A673 (cell line): ENCODE data around the gene ANLN. TPM values are rescaled to one million over a fixed set of nuclear protein-coding genes. Genes with fewer than 3 reads are reported as not detected.

ENCODE experiments used
- BruUV-seq: library from RNA; stranded (reverse); fragments of 400-500 nt; replicated peaks from 2 replicates; lab custom pipeline; 2021; lab: Mats Ljungman, UMichigan
- CTCF ChIA-PET: fragments of 300-600 bp; sonication (Branson Sonifier 250); formaldehyde crosslinking; loops from one replicate; lab custom pipeline; 2022; ENCODE audit warnings: antibody characterized with exemption; lab: Charles Lee
- POLR2A ChIA-PET: fragments of 300-600 bp; sonication (Branson Sonifier 250); formaldehyde crosslinking; loops from one replicate; lab custom pipeline; 2022; ENCODE audit warnings: antibody characterized with exemption; ENCODE audit not compliant: low non-redundant PET; lab: Charles Lee
- DNase-seq: peaks from one replicate; pipeline ENCODE4 v3.0.0-alpha.2; 2015; ENCODE audit warnings: low spot score
- H3K27ac ChIP-seq: fragments of 200-600 bp; sonication (generic); 2 replicates; pipeline ENCODE4 v1.5.1; 2016; ENCODE audit warnings: mixed run types, low read depth, mild to moderate bottlenecking, mixed read lengths, antibody characterized with exemption, low read length; ENCODE audit not compliant: poor library complexity, severe bottlenecking
- H3K27me3 ChIP-seq: fragments of 200-600 bp; sonication (generic); replicated peaks from 2 replicates; pipeline ENCODE4 v1.6.1; 2017; ENCODE audit warnings: mixed run types, low read depth, mild to moderate bottlenecking, mixed read lengths, antibody characterized with exemption, low read length; ENCODE audit not compliant: insufficient read depth, poor library complexity
- H3K36me3 ChIP-seq: fragments of 200-600 bp; sonication (generic); 2 replicates; pipeline ENCODE4 v1.6.1; 2016; ENCODE audit warnings: mixed run types, mild to moderate bottlenecking, mixed read lengths, antibody characterized with exemption, low read length; ENCODE audit not compliant: insufficient read depth, poor library complexity, severe bottlenecking
- H3K4me1 ChIP-seq: fragments of 200-600 bp; sonication (generic); 2 replicates; pipeline ENCODE4 v1.6.1; 2017; ENCODE audit warnings: mixed run types, mild to moderate bottlenecking, mixed read lengths, antibody characterized with exemption, low read length; ENCODE audit not compliant: insufficient read depth, poor library complexity, severe bottlenecking
- H3K4me3 ChIP-seq: fragments of 200-600 bp; sonication (generic); 2 replicates; pipeline ENCODE4 v1.5.1; 2016; ENCODE audit warnings: low read depth, mixed run types, mild to moderate bottlenecking, mixed read lengths, low read length; ENCODE audit not compliant: poor library complexity, severe bottlenecking
- H3K9me3 ChIP-seq: fragments of 200-600 bp; sonication (generic); 2 replicates; pipeline ENCODE4 v1.6.1; 2016; ENCODE audit warnings: mixed run types, low read depth, mild to moderate bottlenecking, mixed read lengths, antibody characterized with exemption, low read length; ENCODE audit not compliant: poor library complexity, severe bottlenecking
- EZH2 ChIP-seq: fragments of 200-600 bp; sonication (generic); IDR thresholded peaks from 2 replicates; pipeline ENCODE4 v1.6.1; 2017; ENCODE audit warnings: borderline replicate concordance, low read depth, mild to moderate bottlenecking, mixed read lengths, antibody characterized with exemption, low read length; ENCODE audit not compliant: poor library complexity, severe bottlenecking
- intact Hi-C: fragments of 100-400 bp; cut with micrococcal nuclease; formaldehyde crosslinking; loops from one replicate; pipeline ENCODE4 v1.10.0; 2022; ENCODE audit not compliant: unreplicated experiment
- total RNA-seq: library from RNA; stranded (reverse); gene quantifications from 2 replicates; pipeline ENCODE4 v1.2.3, GENCODE V29; 2021
- TF ChIP-seq, protein P1 (sequence below): fragments of 300-800, 200-600 bp; sonication (generic); conservative IDR thresholded peaks from 2 replicates; pipeline ENCODE4 v1.5.1; 2017; ENCODE audit warnings: low read depth, mild to moderate bottlenecking, antibody characterized with exemption, low read length, moderate library complexity, mixed read lengths

ANLN gene
- total RNA-seq, 1 experiment from 2014 or later, result 164 TPM

DNA sequence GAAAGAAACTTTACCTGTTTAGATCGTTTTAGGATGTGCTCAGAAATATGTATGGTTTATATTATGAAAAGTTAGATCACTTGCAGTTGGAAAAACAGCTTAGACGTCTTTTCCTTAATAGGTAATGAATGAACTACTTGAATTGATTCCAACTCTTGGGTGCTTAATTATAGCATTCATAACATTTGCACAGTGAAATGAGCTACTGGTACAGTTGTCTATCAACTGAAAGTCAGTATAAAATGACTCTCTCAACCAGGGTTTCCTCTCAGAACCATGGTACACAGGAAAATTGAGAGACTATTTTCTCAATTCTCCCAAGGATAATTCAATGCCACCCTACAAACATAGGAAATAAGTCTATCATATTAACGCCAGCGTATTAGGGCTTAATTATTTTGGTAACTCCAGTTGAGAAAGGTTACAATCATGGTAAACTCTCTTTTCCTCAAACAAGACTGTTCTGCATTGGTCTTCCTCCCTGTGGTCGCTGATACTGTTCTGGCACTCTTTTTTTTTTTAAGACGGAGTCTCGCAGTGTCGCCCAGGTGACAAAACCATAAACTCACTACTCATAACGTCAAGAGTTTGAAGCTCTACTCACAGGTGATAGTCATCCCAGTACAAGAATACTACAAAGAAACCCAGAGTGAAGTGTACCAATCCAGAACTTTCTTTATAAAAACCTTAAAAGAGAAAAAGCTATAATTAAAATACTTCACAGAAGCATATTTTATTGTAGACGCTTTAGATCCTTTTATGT is 2.0 kb downstream of the ANLN start:
- Histone ChIP-seq H3K36me3 (peaks cover 16% of the 10 kb centered on the region), H3K4me3 (peak overlapping the region; percentile 91), H3K27ac (peak overlapping the region; percentile 95), H3K9me3 (peaks cover 9% of the 10 kb centered on the region), H3K27me3 (no peaks in the 10 kb centered on the region), H3K4me1 (peaks cover 13% of the 10 kb centered on the region)
- CTCF ChIA-PET, result no interaction called here
- no TSS peak for BruUV-seq
- POLR2A ChIA-PET, result no interaction called here
- TF ChIP-seq, protein P1, sequence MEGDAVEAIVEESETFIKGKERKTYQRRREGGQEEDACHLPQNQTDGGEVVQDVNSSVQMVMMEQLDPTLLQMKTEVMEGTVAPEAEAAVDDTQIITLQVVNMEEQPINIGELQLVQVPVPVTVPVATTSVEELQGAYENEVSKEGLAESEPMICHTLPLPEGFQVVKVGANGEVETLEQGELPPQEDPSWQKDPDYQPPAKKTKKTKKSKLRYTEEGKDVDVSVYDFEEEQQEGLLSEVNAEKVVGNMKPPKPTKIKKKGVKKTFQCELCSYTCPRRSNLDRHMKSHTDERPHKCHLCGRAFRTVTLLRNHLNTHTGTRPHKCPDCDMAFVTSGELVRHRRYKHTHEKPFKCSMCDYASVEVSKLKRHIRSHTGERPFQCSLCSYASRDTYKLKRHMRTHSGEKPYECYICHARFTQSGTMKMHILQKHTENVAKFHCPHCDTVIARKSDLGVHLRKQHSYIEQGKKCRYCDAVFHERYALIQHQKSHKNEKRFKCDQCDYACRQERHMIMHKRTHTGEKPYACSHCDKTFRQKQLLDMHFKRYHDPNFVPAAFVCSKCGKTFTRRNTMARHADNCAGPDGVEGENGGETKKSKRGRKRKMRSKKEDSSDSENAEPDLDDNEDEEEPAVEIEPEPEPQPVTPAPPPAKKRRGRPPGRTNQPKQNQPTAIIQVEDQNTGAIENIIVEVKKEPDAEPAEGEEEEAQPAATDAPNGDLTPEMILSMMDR, result no peak
- no peak for TF ChIP-seq EZH2
- no peak for DNase-seq
- intact Hi-C loops, result no loop called here

DNA sequence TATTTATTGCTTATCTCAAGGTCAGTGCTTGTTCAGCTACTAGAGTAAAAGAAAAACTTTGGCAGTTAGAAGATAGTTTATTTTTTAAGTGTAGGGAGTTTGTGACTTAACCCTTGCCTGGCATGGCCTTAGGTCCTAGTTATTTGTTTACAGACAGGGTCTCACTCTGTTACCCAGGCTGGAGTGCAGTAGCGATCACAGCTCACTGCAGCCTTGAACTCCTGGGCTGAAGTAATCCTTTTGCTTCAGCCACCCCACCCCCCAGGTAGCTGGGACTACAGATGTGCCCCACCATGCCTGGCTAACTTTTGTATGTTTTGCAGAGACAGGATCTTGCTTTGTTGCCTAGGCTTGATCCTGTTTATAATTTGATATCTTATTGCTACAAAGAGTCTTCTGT is 4.2 kb downstream of the ANLN start:
- Histone ChIP-seq H3K36me3 (peaks cover 39% of the 10 kb centered on the region), H3K27ac (no peak overlapping the region), H3K9me3 (peaks cover 9% of the 10 kb centered on the region), H3K4me3 (no peak overlapping the region), H3K4me1 (peaks cover 12% of the 10 kb centered on the region), H3K27me3 (no peaks in the 10 kb centered on the region)
- BruUV-seq, result no TSS peak
- ChIA-PET POLR2A (no interaction called here), CTCF (no interaction called here)
- DNase-seq, result no peak
- TF ChIP-seq EZH2, result no peak
- intact Hi-C loops, result no loop called here

DNA sequence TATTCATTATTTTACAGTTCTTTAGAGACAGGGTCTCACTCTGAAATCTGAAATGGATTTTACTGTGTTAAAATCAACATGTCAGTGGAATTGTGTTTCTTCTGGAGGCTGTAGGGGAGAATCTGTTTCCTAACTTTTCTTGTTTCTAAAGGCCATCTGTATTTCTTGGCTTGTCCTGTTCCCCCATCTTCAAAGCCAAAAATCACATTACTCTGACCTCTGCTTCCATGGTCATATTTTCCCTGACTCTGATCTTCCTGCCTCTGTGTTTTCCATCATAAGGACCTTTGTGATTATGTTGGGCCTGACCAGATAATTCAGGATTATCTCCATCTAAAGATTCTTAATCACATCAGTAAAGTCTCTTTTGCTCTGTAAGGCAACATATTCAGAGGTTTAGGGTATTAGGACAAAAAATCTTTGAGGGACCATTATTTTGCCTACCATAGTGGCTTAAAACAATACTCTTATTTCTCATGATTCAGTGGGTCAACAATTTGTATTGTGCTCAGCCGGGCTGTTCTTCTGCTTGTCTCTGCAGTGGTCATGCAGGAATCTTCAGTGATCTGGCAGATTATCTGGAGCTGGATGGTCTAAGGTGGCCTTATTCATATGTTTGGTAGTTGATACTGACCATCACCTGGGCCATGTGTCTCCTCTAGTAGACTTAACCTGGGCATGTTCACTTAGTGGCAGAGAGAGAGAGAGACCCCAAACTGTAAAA is 5.7 kb downstream of the ANLN start:
- ChIA-PET CTCF (no interaction called here), POLR2A (no interaction called here)
- no peak for TF ChIP-seq EZH2
- TF ChIP-seq, protein P1, result no peak
- Histone ChIP-seq H3K9me3 (peaks cover 9% of the 10 kb centered on the region), H3K27ac (no peak overlapping the region), H3K4me3 (no peak overlapping the region), H3K4me1 (peaks cover 10% of the 10 kb centered on the region), H3K36me3 (peaks cover 54% of the 10 kb centered on the region), H3K27me3 (no peaks in the 10 kb centered on the region)
- intact Hi-C loops, result loop anchor here (5.0 kb wide), 1 partner anchor 37 kb away; no protein-coding TSS in a partner anchor
- no peak for DNase-seq
- BruUV-seq, result no TSS peak
